Smooth muscle cell of the brain vasculature (primary cell): ENCODE results near the gene STUM.

Source experiments
- DNase-seq: peaks from one replicate; pipeline ENCODE4 v3.0.0-alpha.2; 2012; ENCODE audit warnings: low read depth, low spot score

STUM gene

GRCh38 chr1:226625832-226626576 is 77.4 kb downstream of the STUM start:
- DNase-seq: no peak

DNA sequence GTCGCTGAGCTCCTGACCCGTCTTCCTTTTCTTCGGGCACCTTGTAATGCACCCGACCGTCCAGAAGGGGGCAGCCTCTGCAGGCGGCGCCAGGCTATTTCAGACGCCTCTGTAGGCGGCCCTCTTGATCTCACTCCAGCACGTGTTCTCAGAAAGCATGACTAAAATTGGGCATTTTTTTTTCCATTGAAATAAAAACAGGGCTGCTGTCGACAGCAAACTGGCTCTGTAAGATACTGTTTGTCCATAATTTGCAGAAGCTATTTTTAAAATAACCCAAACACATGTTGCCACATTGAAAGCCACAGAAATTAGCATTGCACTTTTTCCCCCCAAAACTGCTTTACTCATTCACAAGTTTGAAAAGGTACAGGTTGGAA is 78.0 kb downstream of the STUM start:
- DNase-seq: no peak

GRCh38 chr1:226627050-226627755 is 78.6 kb downstream of the STUM start:
- no peak for DNase-seq

DNA sequence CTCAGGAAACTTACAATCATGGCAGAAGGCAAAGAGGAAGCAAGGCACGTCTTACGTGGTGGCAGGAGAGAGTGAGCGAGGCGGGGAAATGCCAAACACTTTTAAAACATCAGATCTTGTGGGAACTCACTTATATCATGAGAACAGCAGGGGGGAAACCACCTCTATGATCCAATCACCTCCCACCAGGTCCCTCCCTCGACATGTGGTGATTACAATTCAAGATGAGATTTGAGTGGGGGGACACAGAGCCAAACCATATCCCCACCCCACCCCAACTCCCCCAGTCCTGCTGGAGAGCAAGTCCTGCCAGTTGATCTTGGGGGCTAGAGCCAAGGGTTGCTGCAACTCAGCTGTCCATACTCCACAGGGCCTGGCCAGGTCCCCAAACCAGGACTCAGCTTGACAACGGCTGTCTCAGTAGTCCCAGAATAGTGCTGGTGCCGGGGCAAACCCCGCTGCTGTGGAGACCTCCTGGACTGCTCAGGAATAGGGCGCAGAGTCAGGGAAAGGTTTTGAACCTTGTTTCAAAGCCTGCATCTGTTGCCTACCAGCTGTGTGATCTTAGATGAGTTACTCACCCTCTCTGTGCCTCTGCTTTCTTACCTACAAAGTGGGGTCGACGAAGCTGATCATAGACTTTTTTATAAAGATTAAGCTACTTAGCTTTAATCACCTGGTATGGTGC is 79.5 kb downstream of the STUM start:
- no peak for DNase-seq

- no peak for DNase-seq
Observed at GRCh38 chr1:226628612-226629155, 80.1 kb downstream of the STUM start.

DNA sequence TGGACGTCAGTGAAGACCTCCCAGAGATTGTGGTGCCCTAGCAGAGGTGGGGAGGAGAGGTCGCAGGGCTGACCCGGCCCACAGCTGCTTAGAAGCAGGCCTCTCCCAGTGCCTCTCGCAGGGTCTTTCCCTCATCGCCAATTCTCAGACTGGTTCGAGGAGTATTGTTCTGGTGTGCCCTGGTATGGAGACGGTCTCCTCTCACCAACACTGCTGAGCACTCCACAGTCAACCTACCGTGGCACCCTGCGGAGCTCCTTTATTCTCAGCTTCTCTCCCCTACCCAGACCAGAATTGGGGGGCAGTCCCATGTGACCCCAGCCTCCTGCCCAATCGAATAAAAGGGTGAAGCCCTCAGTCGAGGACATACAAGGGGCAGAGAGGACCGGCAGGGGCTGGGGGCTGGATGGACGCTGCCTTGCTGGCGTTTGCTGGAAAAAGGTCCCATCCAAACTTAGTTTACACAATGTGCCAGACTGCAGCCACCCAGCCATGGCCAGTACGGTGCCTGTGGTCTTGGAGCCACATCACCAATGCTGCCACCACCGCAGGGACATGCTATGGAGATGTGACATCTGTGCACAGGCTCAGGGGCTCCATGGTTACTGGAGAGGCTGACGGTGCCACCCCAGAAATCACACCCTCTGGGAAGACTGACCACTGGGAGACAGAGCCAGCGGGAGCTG is 80.8 kb downstream of the STUM start:
- DNase-seq: no peak

GRCh38 chr1:226629896-226630550 is 81.5 kb downstream of the STUM start:
- DNase-seq: no peak

DNA sequence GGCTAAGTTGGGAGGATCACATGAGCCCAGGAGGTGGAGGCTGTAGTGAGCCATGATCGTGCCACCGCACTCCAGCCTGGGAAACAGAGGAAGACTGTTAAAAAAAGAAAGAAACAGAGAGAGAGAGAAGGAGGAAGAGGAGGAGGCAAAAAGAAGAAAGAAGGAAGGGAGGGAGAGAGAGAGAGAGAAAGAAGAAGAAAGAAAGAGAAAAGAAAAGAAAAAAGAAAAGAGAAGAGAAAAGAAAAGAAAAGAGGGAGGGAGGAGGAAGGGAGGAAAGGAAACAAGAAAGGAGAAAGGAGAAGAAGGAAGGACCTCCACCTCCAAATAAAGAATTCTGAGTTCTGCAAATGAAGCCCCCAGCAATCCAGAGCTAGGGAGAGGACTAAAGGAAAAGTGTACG is 82.0 kb downstream of the STUM start:
- no peak for DNase-seq

DNA sequence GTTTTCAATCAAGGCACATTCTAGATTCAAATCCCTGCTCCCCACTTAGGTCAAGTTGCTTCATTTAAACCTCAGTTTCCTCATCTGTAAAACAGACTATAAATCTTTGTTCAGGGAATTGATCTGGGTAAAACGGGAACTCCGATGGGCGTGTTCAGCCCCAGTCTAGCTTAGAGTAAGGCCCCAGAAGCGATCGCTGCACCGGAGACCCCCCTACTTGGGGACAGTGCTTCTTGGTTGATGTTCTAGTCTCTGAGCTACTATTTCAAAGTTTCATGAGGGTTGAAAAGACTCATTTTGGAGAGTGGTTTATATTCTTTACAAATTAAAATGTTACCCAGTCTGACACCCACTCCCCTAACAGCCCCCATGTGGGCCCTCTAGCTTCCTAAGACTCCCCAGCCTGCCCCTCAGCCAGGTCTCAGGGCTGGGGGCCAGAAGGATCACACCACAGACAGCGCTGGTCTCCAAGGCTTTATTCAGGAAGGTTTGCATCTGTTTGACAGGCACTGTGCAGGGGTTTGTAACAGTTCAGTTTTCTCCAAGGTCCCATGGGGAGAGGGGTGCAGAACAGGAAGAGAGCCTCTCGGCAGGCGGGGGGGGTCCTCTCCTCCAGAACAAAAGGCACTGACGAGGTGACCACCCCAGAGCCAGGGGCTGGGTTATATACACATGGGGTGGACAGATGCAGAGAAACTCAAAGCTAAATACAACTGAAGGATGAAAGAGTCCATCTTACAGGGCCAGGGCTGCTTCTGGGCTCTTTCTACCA is 82.9 kb downstream of the STUM start:
- no peak for DNase-seq

- DNase-seq: no peak
Observed at GRCh38 chr1:226632169-226632879, 83.8 kb downstream of the STUM start.

DNA sequence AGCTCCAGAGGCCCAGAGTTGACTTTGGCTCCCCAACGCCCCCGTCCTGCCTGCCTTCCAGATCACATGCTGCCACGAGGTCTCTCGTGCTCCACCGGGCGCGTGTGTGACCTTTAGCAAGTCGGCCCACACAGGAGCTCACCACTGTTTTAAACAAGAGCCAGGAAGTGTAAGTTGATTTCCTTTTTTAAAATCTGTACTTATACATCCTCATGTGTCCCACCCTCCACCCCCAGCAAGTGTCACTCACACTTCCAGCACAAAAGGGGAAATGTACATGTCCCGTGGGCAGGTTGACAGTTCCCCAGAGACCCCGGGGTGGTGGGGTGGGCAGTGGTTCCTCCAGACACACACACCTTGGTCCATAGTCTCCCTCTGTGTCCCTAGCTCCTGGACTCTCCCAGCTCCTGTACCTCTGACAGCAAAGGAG is 84.4 kb downstream of the STUM start:
- no peak for DNase-seq

DNA sequence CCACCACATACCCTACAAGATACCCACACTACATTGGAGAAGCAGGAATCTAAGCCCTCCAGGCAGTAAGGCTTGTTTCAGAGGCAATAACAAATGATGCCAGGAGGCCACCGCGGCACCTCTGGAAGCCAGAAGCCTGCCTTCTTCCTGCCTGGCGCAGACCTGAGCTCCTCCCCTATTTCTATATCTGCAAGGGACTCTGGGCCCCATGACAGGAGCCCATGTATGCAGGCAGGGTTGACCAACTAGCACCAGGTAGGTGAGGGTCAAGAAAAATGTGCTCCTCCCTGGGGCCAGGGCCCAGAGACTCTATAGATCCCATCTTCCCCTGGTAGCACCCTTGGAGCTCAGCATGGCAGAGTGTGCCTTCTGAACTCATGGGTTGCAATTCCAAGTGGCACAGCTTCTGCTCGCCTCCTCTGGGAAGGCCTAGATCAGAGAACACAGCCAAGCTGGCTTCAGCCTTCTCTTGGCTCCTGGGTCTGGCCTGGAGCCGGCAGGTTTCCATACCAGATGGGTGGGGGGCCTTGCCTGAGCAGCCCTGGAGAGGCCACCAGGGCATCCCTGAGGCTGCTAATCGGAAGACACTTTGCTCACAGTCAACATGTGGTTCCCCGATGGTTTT is 85.1 kb downstream of the STUM start:
- no peak for DNase-seq

DNA sequence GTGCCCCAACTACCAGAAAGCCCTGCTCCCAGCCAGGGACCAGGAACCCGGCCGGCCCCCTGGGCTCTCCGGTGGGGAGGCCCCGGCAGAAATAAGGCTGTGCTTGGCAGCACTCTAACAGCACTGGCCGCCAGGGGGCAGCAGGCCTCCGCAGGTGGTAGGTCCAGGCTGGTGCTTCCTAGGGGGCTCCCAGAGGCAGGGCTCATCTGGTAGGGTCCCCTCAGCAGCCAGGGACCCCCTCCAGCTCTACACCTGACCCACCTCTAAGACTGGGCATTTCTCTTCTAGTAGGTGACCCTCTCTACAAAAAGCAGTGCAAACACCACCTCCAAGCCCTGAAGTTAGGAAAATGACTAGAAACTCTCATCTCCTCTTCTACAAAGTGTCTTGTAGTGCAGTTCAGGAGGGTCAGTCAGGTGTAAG is 85.6 kb downstream of the STUM start:
- no peak for DNase-seq

DNA sequence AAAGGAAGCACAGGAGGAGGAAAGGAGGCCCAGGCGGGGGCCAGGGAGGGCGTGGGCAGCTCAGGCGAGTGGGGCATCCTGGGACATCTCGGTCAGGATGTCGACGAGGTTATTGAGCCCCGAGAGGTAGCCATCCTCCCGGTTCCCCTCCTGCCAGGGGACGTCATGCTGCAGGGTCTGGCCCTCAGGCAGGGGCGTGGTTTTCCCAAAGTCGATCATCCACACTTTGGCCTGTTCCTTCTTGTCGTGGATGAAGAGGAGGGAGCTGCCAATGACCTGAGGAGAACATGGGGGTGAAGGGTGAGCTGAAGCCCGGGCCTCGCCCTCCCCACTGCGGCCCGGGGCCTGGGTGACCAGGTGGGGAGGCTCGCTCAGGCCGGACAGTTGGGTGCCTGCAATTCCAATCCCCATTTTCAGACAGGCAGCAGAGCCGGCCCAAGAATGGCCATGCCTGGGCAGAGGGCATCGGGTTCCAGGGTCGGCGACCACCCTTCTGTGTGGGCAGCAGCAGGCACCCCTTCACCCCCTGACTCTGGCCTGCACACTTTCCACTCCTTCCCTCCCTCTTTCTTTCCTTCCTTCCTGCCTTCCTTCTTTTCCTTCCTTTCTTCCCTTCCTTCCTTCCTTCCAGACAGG is 86.2 kb downstream of the STUM start:
- DNase-seq: no peak

- no peak for DNase-seq
Observed at GRCh38 chr1:226635456-226635941, 86.9 kb downstream of the STUM start.

- no peak for DNase-seq
Observed at GRCh38 chr1:226636847-226637096, 88.2 kb downstream of the STUM start.

GRCh38 chr1:226637147-226637935 is 88.8 kb downstream of the STUM start:
- DNase-seq: no peak

GRCh38 chr1:226638001-226638601 is 89.5 kb downstream of the STUM start:
- DNase-seq: no peak
